Breast epithelium (tissue), 4 donors: Measurements from ENCODE around the gene PEX7. TPM values are rescaled to one million over a fixed set of nuclear protein-coding genes. Genes with fewer than 3 reads are reported as not detected.

ENCODE experiments used
- DNase-seq, 2 donors: peaks; one replicate each; pipeline ENCODE4 v3.0.0-alpha.2; 2019; ENCODE audit warnings: low spot score in 2 of 2
- H3K27ac ChIP-seq, 2 donors: fragments of 200-600 bp; sonication (generic) in 1 of 2; one replicate each; pipeline ENCODE4 v1.5.1; 2016 to 2019; ENCODE audit warnings: mild to moderate bottlenecking in 1 of 2
- H3K27me3 ChIP-seq, 2 donors: fragments of 200-600 bp; sonication (generic) in 1 of 2; one replicate each; pipeline versions ENCODE4 v1.5.1 to v1.6.0; 2017 to 2019; ENCODE audit warnings: control low read depth in 1 of 2, mild to moderate bottlenecking in 1 of 2
- H3K36me3 ChIP-seq: fragments of 200-600 bp; one replicate; pipeline ENCODE4 v1.5.1; 2019
- H3K4me1 ChIP-seq, 2 donors: fragments of 200-600 bp; sonication (generic); one replicate each; pipeline ENCODE4 v1.5.1; 2016 to 2019; ENCODE audit warnings: control low read depth in 1 of 2
- H3K4me3 ChIP-seq, 3 donors: fragments of 200-600 bp; sonication (generic); 1 replicate in 2 of 3; 2 replicates in 1 of 3; pipeline ENCODE4 v1.5.1; 2016 to 2019; ENCODE audit warnings: mild to moderate bottlenecking in 3 of 3, moderate library complexity in 2 of 3
- H3K9me3 ChIP-seq, 2 donors: fragments of 200-600 bp; sonication (generic) in 1 of 2; one replicate each; pipeline ENCODE4 v1.5.1; 2016 to 2019; ENCODE audit warnings: control low read depth in 1 of 2
- CTCF ChIP-seq, 3 donors: fragments of 450-650 bp; IDR thresholded peaks; one replicate each; pipeline ENCODE4 v1.5.1; 2016 to 2017; ENCODE audit warnings: antibody characterized with exemption in 3 of 3, mild to moderate bottlenecking in 3 of 3, moderate library complexity in 3 of 3
- POLR2A ChIP-seq: fragments of 450-650 bp; IDR thresholded peaks from one replicate; pipeline ENCODE4 v1.6.1; 2016; ENCODE audit warnings: antibody characterized with exemption, mild to moderate bottlenecking, moderate library complexity
- POLR2AphosphoS5 ChIP-seq, 3 donors: sonication (generic); formaldehyde crosslinking; IDR thresholded peaks; one replicate each; pipeline ENCODE4 v1.6.1; 2017; ENCODE audit warnings: antibody characterized with exemption in 3 of 3
- intact Hi-C: fragments of 100-400 bp; cut with DNase I; formaldehyde crosslinking; loops from one replicate; pipeline ENCODE4 v1.15.1; 2023; ENCODE audit warnings: low total_unique reads
- total RNA-seq, 3 donors: library from RNA; depleted of rRNA; stranded (reverse); fragments of >200 nt; gene quantifications; one replicate each; pipeline ENCODE4 v1.1.0, GENCODE V29; 2016

PEX7 gene
- total RNA-seq, 3 donors from 2014 or later: 8.2 to 20.0 (median 19.3) TPM

DNA sequence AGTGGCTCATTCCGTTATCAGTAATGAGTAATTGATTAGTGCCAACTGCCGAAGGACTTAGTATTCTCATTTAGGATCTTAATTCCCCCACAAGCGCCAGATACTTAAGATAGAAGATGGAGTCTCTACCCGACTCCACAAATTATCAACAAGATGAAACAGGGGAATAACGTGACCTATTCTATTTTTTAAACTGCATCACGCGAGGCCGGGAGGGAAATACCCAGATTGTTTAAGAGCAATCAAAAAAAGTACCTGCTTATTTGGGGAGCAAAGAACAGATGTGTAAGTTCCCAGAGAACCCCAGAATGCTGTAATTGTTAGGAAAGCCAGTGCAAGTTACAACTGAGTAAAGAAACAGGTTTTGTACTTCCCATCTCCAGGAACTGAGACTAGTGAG, 29.0 kb upstream of the PEX7 start:
- Histone ChIP-seq H3K4me1 (no peaks in the 10 kb centered on the region), H3K27me3 (no peaks in the 10 kb centered on the region), H3K4me3 (peak overlapping the region; percentile 75 to 94 (median 91)), H3K9me3 (no peaks in the 10 kb centered on the region), H3K36me3 (no peaks in the 10 kb centered on the region), H3K27ac (peak overlapping the region; percentile 97 to 98)
- intact Hi-C loops: loop anchor here (5.0 kb wide), 1 partner anchor 151 kb away; no protein-coding TSS in a partner anchor
- DNase-seq: no peak
- TF ChIP-seq POLR2A: no peak

GRCh38 chr6:136795386-136795785, 27.0 kb upstream of the PEX7 start:
- Histone ChIP-seq H3K4me3 (no peak overlapping the region), H3K4me1 (no peaks in the 10 kb centered on the region), H3K9me3 (no peaks in the 10 kb centered on the region), H3K27ac (no peak overlapping the region), H3K27me3 (no peaks in the 10 kb centered on the region), H3K36me3 (no peaks in the 10 kb centered on the region)
- DNase-seq: no peak
- intact Hi-C loops: no loop called here
- no peak for TF ChIP-seq POLR2A
- no peak for TF ChIP-seq CTCF (IDR thresholded peaks at IDR 0.05)
- no peak for TF ChIP-seq POLR2AphosphoS5 (IDR thresholded peaks at IDR 0.05)

GRCh38 chr6:136795996-136796395, 26.4 kb upstream of the PEX7 start:
- H3K36me3 ChIP-seq: no peaks in the 10 kb centered on the region
- intact Hi-C loops: no loop called here
- H3K4me3 ChIP-seq: no peak overlapping the region
- H3K9me3 ChIP-seq: no peaks in the 10 kb centered on the region
- no peaks in the 10 kb centered on the region for H3K4me1 ChIP-seq
- H3K27me3 ChIP-seq: no peaks in the 10 kb centered on the region
- no peak for DNase-seq
- TF ChIP-seq POLR2A: no peak
- no peak for TF ChIP-seq CTCF (IDR thresholded peaks at IDR 0.05)
- TF ChIP-seq POLR2AphosphoS5 (IDR thresholded peaks at IDR 0.05): no peak
- no peak overlapping the region for H3K27ac ChIP-seq

DNA sequence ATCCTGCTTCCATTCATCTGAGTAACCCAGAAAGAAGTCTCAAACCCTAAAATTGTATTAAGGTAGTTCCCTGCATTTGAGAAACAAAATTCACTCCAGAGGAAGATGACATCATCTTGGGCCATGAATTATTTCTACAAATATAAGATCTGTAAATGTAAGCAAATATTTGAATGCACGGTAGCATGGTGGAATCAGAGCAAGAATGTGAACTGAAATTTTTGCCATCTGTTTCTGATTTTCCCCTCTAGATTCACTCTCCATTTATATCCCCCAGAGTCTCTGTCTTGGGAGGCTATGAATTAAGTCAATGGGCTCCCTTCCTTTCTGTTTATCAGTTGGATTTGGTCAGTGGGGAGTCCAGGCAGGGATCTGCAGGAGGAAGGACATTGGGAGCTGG, 24.3 kb upstream of the PEX7 start:
- no peak for DNase-seq
- Histone ChIP-seq H3K36me3 (no peaks in the 10 kb centered on the region), H3K4me3 (no peak overlapping the region), H3K9me3 (no peaks in the 10 kb centered on the region), H3K27me3 (no peaks in the 10 kb centered on the region), H3K4me1 (no peaks in the 10 kb centered on the region), H3K27ac (no peak overlapping the region)
- intact Hi-C loops: no loop called here
- TF ChIP-seq CTCF (IDR thresholded peaks at IDR 0.05): no peak

GRCh38 chr6:136801581-136801980, 20.8 kb upstream of the PEX7 start:
- Histone ChIP-seq H3K27me3 (no peaks in the 10 kb centered on the region), H3K4me1 (no peaks in the 10 kb centered on the region), H3K36me3 (no peaks in the 10 kb centered on the region), H3K4me3 (no peak overlapping the region), H3K9me3 (no peaks in the 10 kb centered on the region), H3K27ac (no peak overlapping the region)
- TF ChIP-seq CTCF (IDR thresholded peaks at IDR 0.05): no peak
- no peak for TF ChIP-seq POLR2A
- DNase-seq: no peak
- intact Hi-C loops: no loop called here

- no peak overlapping the region for H3K4me3 ChIP-seq
- no peaks in the 10 kb centered on the region for H3K27me3 ChIP-seq
- H3K9me3 ChIP-seq: no peaks in the 10 kb centered on the region
- no peak overlapping the region for H3K27ac ChIP-seq
- TF ChIP-seq POLR2A (no peak), POLR2AphosphoS5 (IDR thresholded peaks at IDR 0.05) (no peak), CTCF (IDR thresholded peaks at IDR 0.05) (no peak)
- H3K36me3 ChIP-seq: no peaks in the 10 kb centered on the region
- intact Hi-C loops: no loop called here
- no peak for DNase-seq
- H3K4me1 ChIP-seq: no peaks in the 10 kb centered on the region
Measured at GRCh38 chr6:136803608-136804007, 18.8 kb upstream of the PEX7 start.
